ENCODE results near the gene ZNF511. TPM values are rescaled to one million over a fixed set of nuclear protein-coding genes. Genes with fewer than 3 reads are reported as not detected.
A peak's percentile ranks its signal among the peaks of the same experiment; 100 is the strongest.

Gene ZNF511
- total and polyA plus RNA-seq, 9 of the 15 experiments (the other 6 are each of a cell fraction or from before 2014, with no cell fraction given) = 0.61 to 69.3 (median 40.1) TPM

DNA sequence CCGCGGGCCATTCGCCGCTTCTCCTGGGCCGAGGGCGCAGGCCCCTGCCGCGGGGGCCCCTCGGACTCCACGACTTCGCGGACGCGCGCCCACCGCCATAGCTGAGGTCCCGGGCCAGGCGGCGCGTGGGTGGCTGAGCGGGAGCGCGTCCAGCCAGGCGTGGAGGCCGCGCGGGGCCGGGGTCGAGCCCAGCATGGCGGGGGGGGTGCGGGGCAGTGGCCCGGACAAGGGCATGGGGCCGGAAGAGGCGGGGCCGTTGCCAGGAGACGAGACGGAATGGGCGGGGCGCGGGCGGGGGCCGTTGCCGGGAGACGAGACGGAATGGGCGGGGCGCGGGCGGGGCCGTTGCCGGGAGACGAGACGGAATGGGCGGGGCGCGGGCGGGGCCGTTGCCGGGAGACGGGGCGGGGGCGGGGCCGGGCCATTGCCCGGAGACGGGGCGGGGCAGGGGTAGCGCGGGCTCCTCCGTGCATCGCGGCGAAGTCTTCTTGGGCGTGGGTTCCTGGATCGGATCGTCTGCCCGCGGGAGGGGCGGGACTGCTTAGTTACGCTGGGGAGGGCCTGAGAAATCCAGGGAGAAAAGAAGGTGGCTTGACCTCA, 46.9 kb upstream of the ZNF511 start (continued):
- TF ChIP-seq CCNT2 (IDR thresholded peaks at IDR 0.05; ENCODE audit: borderline replicate concordance, extremely low read depth, insufficient read length, low read depth, low read length) (peak; percentile 15), ZNF316 (IDR thresholded peaks at IDR 0.05) (no peak), ZNF639 (CRISPR knock-in tag; conservative IDR thresholded peaks at IDR 0.05 in 1 of 2, IDR thresholded peaks at IDR 0.05 in 1 of 2) (0 out of 4 replicates have a peak, but pooled peaks of 1 of the 2 experiments have one; percentile 20)

DNA sequence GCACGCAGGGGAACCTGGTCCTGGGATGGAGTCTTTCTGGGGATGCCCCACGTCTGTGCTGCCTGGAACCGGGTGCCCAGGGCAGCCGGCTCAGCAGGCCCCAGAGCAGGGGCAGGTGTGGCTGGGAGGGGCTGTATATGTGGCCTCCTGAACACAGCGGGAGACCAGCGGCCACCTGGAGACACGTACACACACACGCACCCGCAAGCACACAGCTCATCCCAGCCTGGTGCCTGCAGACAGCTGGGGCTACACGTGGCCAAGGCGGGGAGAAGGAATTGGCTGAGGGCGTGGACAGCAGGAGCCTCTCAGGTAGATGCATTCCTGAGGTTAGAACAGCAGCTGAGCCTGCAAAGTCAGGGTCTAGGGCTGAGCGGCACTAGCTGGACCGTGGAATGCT, 46.0 kb upstream of the ZNF511 start:
- Histone ChIP-seq H3K79me2 (ENCODE audit: control insufficient read depth, insufficient read depth, low read length) (no peaks in the 10 kb centered on the region), H2AFZ (ENCODE audit: low read depth, low read length) (no peak overlapping the region), H3K27me3 (ENCODE audit: control insufficient read depth in 2 of 2, insufficient read depth in 2 of 2, low read length in 2 of 2) (no peaks in the 10 kb centered on the region), H4K20me1 (replicated peaks; ENCODE audit: control insufficient read depth, insufficient read depth, low read length) (no peaks in the 10 kb centered on the region), H3K4me3 (no peak overlapping the region), H3K9ac (ENCODE audit: insufficient read depth in 1 of 2, low read depth in 2 of 2, low read length in 2 of 2) (peak overlapping the region in 1 of 2 experiments; percentile 55; a peak in 1 of 4 replicates), H3K36me3 (ENCODE audit: control insufficient read depth, insufficient read depth, low read length) (no peaks in the 10 kb centered on the region), H3K4me1 (replicated peaks in 1 of 2; ENCODE audit: control insufficient read depth in 2 of 2, insufficient read depth in 2 of 2, low read length in 2 of 2) (peaks cover 2 to 80% of the 10 kb centered on the region in 2 experiments; a peak in 3 of 5 replicates), H3K9me1 (ENCODE audit: control insufficient read depth, insufficient read depth, low read length) (no peaks in the 10 kb centered on the region), H3K4me2 (ENCODE audit: insufficient read depth, low read length) (no peak overlapping the region), H3K27ac (ENCODE audit: extremely low read depth, low read depth, low read length) (no peak overlapping the region), H3K9me3 (replicated peaks; ENCODE audit: control insufficient read depth, insufficient read depth, low read depth, low read length) (no peaks in the 10 kb centered on the region)
- FAIRE-seq (no peak), DNase-seq (ENCODE audit: extremely low read depth in 1 of 4, low spot score in 3 of 4) (no peak), ATAC-seq (no peak)
- intact Hi-C loops (cut with micrococcal nuclease) = no loop called here
- BruUV-seq (replicated peaks) = no TSS peak
- in situ Hi-C loops (cut with MboI) = no loop called here
- ChIA-PET CTCF (ENCODE audit: low intra/inter-chr PET ratio) (no interaction called here), POLR2A (interaction anchor here (1.1 to 1.5 kb wide), 2 partner anchors 9 to 13 kb away, joined by 3 to 4 read pairs; no protein-coding TSS in a partner anchor)
- WGBS (ENCODE audit: insufficient coverage, low coverage, missing lambda C conversion rate) = 88% methylated on average over 3 of the region's 14 CpGs
- no peak for TF ChIP-seq DDX20 (tag; IDR thresholded peaks at IDR 0.05; ENCODE audit: low read depth)
- TF ChIP-seq RBFOX2 (IDR thresholded peaks at IDR 0.05; ENCODE audit: low read depth, low read length) = no peak
- TF ChIP-seq EHMT2 (IDR thresholded peaks at IDR 0.05) = no peak
- TF ChIP-seq ZNF174 (CRISPR knock-in tag; IDR thresholded peaks at IDR 0.05) = no peak
- no peak for TF ChIP-seq ZKSCAN3 (CRISPR knock-in tag; IDR thresholded peaks at IDR 0.05)
- TF ChIP-seq POLR2G (IDR thresholded peaks at IDR 0.05; ENCODE audit: low read depth, low read length) = no peak

Data from K562 (cell line).